GM12878 (cell line): ENCODE measurements around the gene TTLL10. TPM values are rescaled to one million over a fixed set of nuclear protein-coding genes. Genes with fewer than 3 reads are reported as not detected.

Experiments used
- ATAC-seq: fragments of 200-7000 bp; cut with Tn5 transposase; 3 replicates; pipeline ENCODE4 v1.9.1; 2020; ENCODE audit warnings: mild to moderate bottlenecking, moderate library complexity
- BruUV-seq: library from RNA; stranded (reverse); fragments of 400-500 nt; replicated peaks from 2 replicates; lab custom pipeline; 2021; lab: Mats Ljungman, UMichigan
- CTCF ChIA-PET: fragments of 300-600 bp; sonication (Branson Sonifier 250); formaldehyde crosslinking; extraction: SDS; loops from one replicate; lab custom pipeline; 2021; ENCODE audit warnings: inconsistent platforms; lab: Yijun Ruan, JAX
- POLR2A ChIA-PET: fragments of 350-600 bp; formaldehyde crosslinking; extraction: SDS; loops from one replicate; lab custom pipeline; 2021; ENCODE audit warnings: inconsistent platforms; lab: Charles Lee
- RAD21 ChIA-PET: fragments of 300-600 bp; sonication (Branson Sonifier 250); formaldehyde crosslinking; loops from one replicate; lab custom pipeline; 2023; ENCODE audit warnings: antibody characterized with exemption; ENCODE audit not compliant: unreplicated experiment; lab: Charles Lee
- SMC1A ChIA-PET: fragments of 300-600 bp; sonication (Branson Sonifier 250); formaldehyde crosslinking; loops from one replicate; lab custom pipeline; 2023; ENCODE audit not compliant: unreplicated experiment, uncharacterized antibody; lab: Charles Lee
- DNase-seq: peaks from one replicate; pipeline ENCODE4 v3.0.0-alpha.2; 2011; ENCODE audit warnings: low read depth, low spot score
- FAIRE-seq: peaks from 3 replicates; lab custom pipeline; 2011; peaks lifted over from hg19 to GRCh38; lab: Jason Lieb, UNC
- H2AFZ ChIP-seq: 2 replicates; pipeline ENCODE4 v1.6.0; 2011; ENCODE audit warnings: low read depth, low read length, control low read depth; ENCODE audit not compliant: control insufficient read depth
- H3K27ac ChIP-seq: 2 replicates; pipeline ENCODE4 v1.5.1; 2011; ENCODE audit warnings: control low read depth; ENCODE audit not compliant: control insufficient read depth, insufficient read depth
- H3K27me3 ChIP-seq, 2 experiments: replicated peaks in 1 of 2; 2 replicates each; pipeline versions ENCODE4 v1.6.0 to v1.6.1; 2011; ENCODE audit warnings: low read length in 1 of 2; ENCODE audit not compliant: control insufficient read depth in 2 of 2, insufficient read depth in 2 of 2
- H3K36me3 ChIP-seq, 2 experiments: 2 replicates each; pipeline ENCODE4 v1.5.1; 2011; ENCODE audit warnings: low read length in 1 of 2; ENCODE audit not compliant: control insufficient read depth in 2 of 2, insufficient read depth in 2 of 2
- H3K4me1 ChIP-seq: 2 replicates; pipeline ENCODE4 v1.6.1; 2011; ENCODE audit warnings: mild to moderate bottlenecking, low read length, moderate library complexity, mixed read lengths; ENCODE audit not compliant: control insufficient read depth, insufficient read depth
- H3K4me2 ChIP-seq: 2 replicates; pipeline ENCODE4 v1.6.0; 2011; ENCODE audit warnings: control low read depth; ENCODE audit not compliant: control insufficient read depth, insufficient read depth
- H3K4me3 ChIP-seq: fragments of 200-600 bp; sonication (generic); 2 replicates; pipeline ENCODE4 v1.5.1; 2016
- H3K79me2 ChIP-seq: 2 replicates; pipeline ENCODE4 v1.6.0; 2011; ENCODE audit warnings: low read length; ENCODE audit not compliant: control insufficient read depth, insufficient read depth
- H3K9ac ChIP-seq: 2 replicates; pipeline ENCODE4 v1.8.0; 2011; ENCODE audit warnings: low read length, control low read depth, mixed read lengths; ENCODE audit not compliant: control insufficient read depth, insufficient read depth
- H3K9me3 ChIP-seq: replicated peaks from 3 replicates; pipeline ENCODE4 v1.5.1; 2011; ENCODE audit warnings: mild to moderate bottlenecking, low read length; ENCODE audit not compliant: control insufficient read depth, insufficient read depth
- H4K20me1 ChIP-seq: 2 replicates; pipeline ENCODE4 v1.6.0; 2011; ENCODE audit not compliant: control insufficient read depth, insufficient read depth
- BACH1 ChIP-seq: fragments of 450-650 bp; IDR thresholded peaks from 2 replicates; pipeline ENCODE4 v1.6.1; 2017; ENCODE audit warnings: mild to moderate bottlenecking, borderline replicate concordance
- BCL11A ChIP-seq: IDR thresholded peaks from 2 replicates; pipeline ENCODE4 v1.6.1; 2011; ENCODE audit warnings: low read depth, low read length
- BHLHE40 ChIP-seq, 2 experiments: fragments of 450-650 bp in 1 of 2; IDR thresholded peaks; 2 replicates each; pipeline ENCODE4 v1.6.1; 2011 to 2017; ENCODE audit warnings: low read depth in 2 of 2, borderline replicate concordance in 1 of 2, improper control_type of control experiment in 1 of 2, low read length in 1 of 2, mild to moderate bottlenecking in 1 of 2
- HCFC1 ChIP-seq: fragments of 150-350 bp; IDR thresholded peaks from 2 replicates; pipeline ENCODE4 v1.6.1; 2014; ENCODE audit warnings: low read length
- MYC ChIP-seq: IDR thresholded peaks from 2 replicates; pipeline ENCODE4 v1.6.1; 2011; ENCODE audit warnings: mild to moderate bottlenecking, low read length, moderate library complexity, inconsistent platforms; ENCODE audit not compliant: insufficient read depth, insufficient replicate concordance, insufficient read length, severe bottlenecking
- NBN ChIP-seq: fragments of 450-650 bp; IDR thresholded peaks from 2 replicates; pipeline ENCODE4 v1.6.1; 2016
- NFYB ChIP-seq: IDR thresholded peaks from 2 replicates; pipeline ENCODE4 v1.6.1; 2011; ENCODE audit warnings: low read depth, mild to moderate bottlenecking, low read length, improper control_type of control experiment, moderate library complexity; ENCODE audit not compliant: insufficient read depth
- NR2F1 ChIP-seq: fragments of 450-650 bp; conservative IDR thresholded peaks from 2 replicates; pipeline ENCODE4 v1.6.1; 2017; ENCODE audit warnings: mild to moderate bottlenecking
- POLR2A ChIP-seq: IDR thresholded peaks from 2 replicates; pipeline ENCODE4 v1.6.1; 2011; ENCODE audit warnings: low read depth, mild to moderate bottlenecking, low read length
- POU2F2 ChIP-seq: IDR thresholded peaks from 3 replicates; pipeline ENCODE4 v1.6.1; 2011; ENCODE audit warnings: low read depth, mild to moderate bottlenecking, low read length, borderline replicate concordance
- RCOR1 ChIP-seq: conservative IDR thresholded peaks from 2 replicates; pipeline ENCODE4 v1.6.1; 2012; ENCODE audit warnings: low read depth, low read length, improper control_type of control experiment
- SIN3A ChIP-seq: IDR thresholded peaks from 2 replicates; pipeline ENCODE4 v1.6.1; 2012; ENCODE audit warnings: low read depth, low read length, improper control_type of control experiment
- SPI1 ChIP-seq: IDR thresholded peaks from 2 replicates; pipeline ENCODE4 v1.6.1; 2011; ENCODE audit warnings: low read depth, mild to moderate bottlenecking, low read length, moderate library complexity, borderline replicate concordance; ENCODE audit not compliant: insufficient read depth
- YBX1 ChIP-seq: fragments of 450-650 bp; IDR thresholded peaks from 2 replicates; pipeline ENCODE4 v1.6.1; 2016; ENCODE audit warnings: antibody characterized with exemption
- YY1 ChIP-seq: IDR thresholded peaks from 2 replicates; pipeline ENCODE4 v1.6.1; 2011; ENCODE audit warnings: low read depth, mild to moderate bottlenecking, low read length
- ZNF622 ChIP-seq: fragments of 450-650 bp; IDR thresholded peaks from 2 replicates; pipeline ENCODE4 v1.6.1; 2017; ENCODE audit warnings: mild to moderate bottlenecking, inconsistent platforms
- ZZZ3 ChIP-seq: IDR thresholded peaks from 2 replicates; pipeline ENCODE4 v1.6.1; 2011; ENCODE audit warnings: low read depth; ENCODE audit not compliant: control insufficient read depth, insufficient read length
- whole genome bisulfite sequencing: methylation state at CpG from one replicate; pipeline ENCODE4 v1.1.6; 2016; ENCODE audit warnings: low lambda C conversion rate; ENCODE audit not compliant: insufficient replicate concordance, insufficient coverage; ENCODE audit errors: missing lambda C conversion rate; 5-methylcytosine and 5-hydroxymethylcytosine counted together
- in situ Hi-C: fragments of 300-500 bp; cut with MboI; formaldehyde crosslinking; loops from 9 replicates; pipeline ENCODE4 v1.14.3; 2018; ENCODE audit warnings: mixed read lengths
- intact Hi-C: fragments of 100-400 bp; cut with micrococcal nuclease; formaldehyde crosslinking; loops from one replicate; pipeline ENCODE4 v1.14.2; 2022; ENCODE audit not compliant: unreplicated experiment
- polyA plus RNA-seq, 11 experiments: library from polyadenylated mRNA; depleted of rRNA in 4 of 11; unstranded in 6 of 11; stranded (reverse) in 5 of 11; fragments of >200 nt; fragmentation: Nextera tagmentation in 4 of 11; fragmentation: Illumina TruSeq in 1 of 11; extraction: Ambion mirVana in 4 of 11; extraction: Trizol in 1 of 11; gene quantifications; 1 replicate in 1 of 11; 2 replicates in 10 of 11; pipeline versions ENCODE4 v1.2.1 to v1.2.3, GENCODE V29; 2011 to 2016; ENCODE audit warnings: inconsistent platforms in 2 of 11, missing spikeins in 2 of 11, low read depth in 1 of 11
- total RNA-seq, 4 experiments: library from RNA; depleted of rRNA in 3 of 4; stranded (reverse); fragments of >200 nt in 3 of 4; fragmentation: Illumina TruSeq in 1 of 4; extraction: Trizol in 1 of 4; gene quantifications; 2 replicates each; pipeline versions ENCODE4 v1.2.1 to v1.2.3, GENCODE V29; 2013 to 2021
- TF ChIP-seq, protein P1 (sequence below): fragments of 450-650 bp; IDR thresholded peaks from 2 replicates; pipeline ENCODE4 v1.6.1; 2017; ENCODE audit warnings: antibody characterized with exemption, mild to moderate bottlenecking, moderate library complexity
- TF ChIP-seq, protein P2 (sequence below): IDR thresholded peaks from 2 replicates; pipeline ENCODE4 v1.6.1; 2011; ENCODE audit warnings: borderline replicate concordance, low read depth, mild to moderate bottlenecking, moderate library complexity, mixed read lengths, low read length; ENCODE audit not compliant: insufficient read depth; ENCODE audit errors: extremely low read length

The TTLL10 gene
- total and polyA plus RNA-seq, 10 of the 15 experiments (the other 5 are each of a cell fraction or from before 2014, with no cell fraction given), result not detected

DNA sequence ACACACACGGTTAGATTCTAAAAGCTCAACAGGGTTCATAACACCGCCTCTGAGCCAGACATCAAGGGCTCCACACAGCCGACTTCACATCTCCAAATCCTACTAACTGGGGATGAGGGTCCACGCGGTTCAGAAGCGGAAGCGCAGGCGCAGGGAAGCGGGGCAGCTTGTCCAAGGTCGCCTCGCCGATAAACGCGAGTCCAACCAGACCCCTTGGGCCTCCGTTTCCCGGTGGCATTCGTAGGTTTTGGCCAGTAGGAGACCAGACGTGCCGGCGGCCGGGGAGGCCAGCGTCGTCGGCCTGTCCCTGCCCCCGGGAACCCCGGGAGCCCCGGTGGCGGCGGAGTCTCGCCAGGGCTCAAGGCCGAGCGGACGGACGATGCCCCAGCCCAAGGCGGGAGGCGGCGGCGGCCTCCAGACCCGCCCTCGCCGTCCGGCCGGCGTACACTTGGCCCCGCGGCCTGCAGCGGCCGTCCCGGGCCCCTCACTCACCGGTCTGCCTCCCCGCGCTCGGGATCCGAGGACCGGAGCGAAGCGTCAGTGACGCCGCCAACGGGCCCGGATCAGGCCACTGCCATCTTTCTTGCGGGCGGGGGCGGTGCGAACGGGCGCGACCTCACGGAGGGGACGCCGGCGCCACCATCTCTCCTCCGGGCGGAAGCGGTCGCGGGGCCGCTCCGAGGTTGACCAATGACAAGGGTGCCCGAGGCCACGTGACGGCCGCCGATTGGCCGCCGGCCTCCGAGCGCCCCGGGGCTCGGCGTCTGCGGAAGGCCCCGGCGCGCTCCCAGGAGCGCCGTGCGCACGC is 57.9 kb downstream of the TTLL10 start, which contains the start of gene SDF4 (continued):
- no peak; the same call in 1 of the 2 replicates for TF ChIP-seq SIN3A
- peak; percentile 44; the same call in 1 of the 3 replicates for TF ChIP-seq POU2F2
- TF ChIP-seq RCOR1, result peak; percentile 92; the same call in 1 of the 2 replicates
- no peak for TF ChIP-seq MYC
- peak; percentile 91 for TF ChIP-seq NFYB
- TF ChIP-seq, all 136 proteins: peak for 51

DNA sequence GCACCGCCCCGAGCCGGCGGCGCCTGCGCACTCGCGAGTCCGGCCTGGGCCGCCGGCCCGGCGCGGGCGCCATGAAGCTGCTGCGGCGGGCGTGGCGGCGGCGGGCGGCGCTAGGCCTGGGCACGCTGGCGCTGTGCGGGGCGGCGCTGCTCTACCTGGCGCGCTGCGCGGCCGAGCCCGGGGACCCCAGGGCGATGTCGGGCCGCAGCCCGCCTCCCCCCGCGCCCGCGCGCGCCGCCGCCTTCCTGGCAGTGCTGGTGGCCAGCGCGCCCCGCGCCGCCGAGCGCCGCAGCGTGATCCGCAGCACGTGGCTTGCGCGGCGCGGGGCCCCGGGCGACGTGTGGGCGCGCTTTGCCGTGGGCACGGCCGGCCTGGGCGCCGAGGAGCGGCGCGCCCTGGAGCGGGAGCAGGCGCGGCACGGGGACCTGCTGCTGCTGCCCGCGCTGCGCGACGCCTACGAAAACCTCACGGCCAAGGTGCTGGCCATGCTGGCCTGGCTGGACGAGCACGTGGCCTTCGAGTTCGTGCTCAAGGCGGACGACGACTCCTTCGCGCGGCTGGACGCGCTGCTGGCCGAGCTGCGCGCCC is 58.6 kb downstream of the TTLL10 start, which contains the start of gene B3GALT6:
TSS of gene B3GALT6 (plus strand) at position 30 of the 588 bp plus-strand sequence. CDS start at position 72, 42 bp downstream.
- CTCF ChIA-PET, result interaction anchor here (1.8 kb wide), 1 partner anchor 18 kb away, joined by 10 read pairs; no protein-coding TSS in a partner anchor
- peak within 1 kb of the TSS; percentile 75 for H2AFZ ChIP-seq
- TF ChIP-seq BACH1, result no peak
- no peak for TF ChIP-seq BCL11A
- 0 out of 2 replicates have a peak, but pooled peaks have one; percentile 36 for TF ChIP-seq POLR2A
- no peak for TF ChIP-seq SPI1
- no peak for TF ChIP-seq ZNF622
- peak in 1 of 2 experiments; percentile 64; a peak in 2 of 4 replicates for TF ChIP-seq BHLHE40 (IDR thresholded peaks at IDR 0.05; ENCODE audit: borderline replicate concordance in 1 of 2, low read depth in 2 of 2, low read length in 1 of 2)
- no peak for TF ChIP-seq HCFC1
- no peak for TF ChIP-seq ZZZ3
- TF ChIP-seq YBX1, result no peak
- TF ChIP-seq, protein P1, sequence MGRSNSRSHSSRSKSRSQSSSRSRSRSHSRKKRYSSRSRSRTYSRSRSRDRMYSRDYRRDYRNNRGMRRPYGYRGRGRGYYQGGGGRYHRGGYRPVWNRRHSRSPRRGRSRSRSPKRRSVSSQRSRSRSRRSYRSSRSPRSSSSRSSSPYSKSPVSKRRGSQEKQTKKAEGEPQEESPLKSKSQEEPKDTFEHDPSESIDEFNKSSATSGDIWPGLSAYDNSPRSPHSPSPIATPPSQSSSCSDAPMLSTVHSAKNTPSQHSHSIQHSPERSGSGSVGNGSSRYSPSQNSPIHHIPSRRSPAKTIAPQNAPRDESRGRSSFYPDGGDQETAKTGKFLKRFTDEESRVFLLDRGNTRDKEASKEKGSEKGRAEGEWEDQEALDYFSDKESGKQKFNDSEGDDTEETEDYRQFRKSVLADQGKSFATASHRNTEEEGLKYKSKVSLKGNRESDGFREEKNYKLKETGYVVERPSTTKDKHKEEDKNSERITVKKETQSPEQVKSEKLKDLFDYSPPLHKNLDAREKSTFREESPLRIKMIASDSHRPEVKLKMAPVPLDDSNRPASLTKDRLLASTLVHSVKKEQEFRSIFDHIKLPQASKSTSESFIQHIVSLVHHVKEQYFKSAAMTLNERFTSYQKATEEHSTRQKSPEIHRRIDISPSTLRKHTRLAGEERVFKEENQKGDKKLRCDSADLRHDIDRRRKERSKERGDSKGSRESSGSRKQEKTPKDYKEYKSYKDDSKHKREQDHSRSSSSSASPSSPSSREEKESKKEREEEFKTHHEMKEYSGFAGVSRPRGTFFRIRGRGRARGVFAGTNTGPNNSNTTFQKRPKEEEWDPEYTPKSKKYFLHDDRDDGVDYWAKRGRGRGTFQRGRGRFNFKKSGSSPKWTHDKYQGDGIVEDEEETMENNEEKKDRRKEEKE, result no peak
- TF ChIP-seq YY1, result no peak
- TF ChIP-seq, protein P2, sequence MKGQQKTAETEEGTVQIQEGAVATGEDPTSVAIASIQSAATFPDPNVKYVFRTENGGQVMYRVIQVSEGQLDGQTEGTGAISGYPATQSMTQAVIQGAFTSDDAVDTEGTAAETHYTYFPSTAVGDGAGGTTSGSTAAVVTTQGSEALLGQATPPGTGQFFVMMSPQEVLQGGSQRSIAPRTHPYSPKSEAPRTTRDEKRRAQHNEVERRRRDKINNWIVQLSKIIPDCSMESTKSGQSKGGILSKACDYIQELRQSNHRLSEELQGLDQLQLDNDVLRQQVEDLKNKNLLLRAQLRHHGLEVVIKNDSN, result peak; percentile 48
- TF ChIP-seq MYC, result peak; percentile 64
- TF ChIP-seq NBN, result no peak
- no peak for TF ChIP-seq NR2F1

More for the DNA sequence above, 58.6 kb downstream of the TTLL10 start, which contains the start of gene B3GALT6:
- Histone ChIP-seq H3K9me3 (no peaks in the 10 kb centered on the region; the same call in 2 of the 3 replicates), H3K4me1 (peaks cover 4% of the 10 kb centered on the region), H3K36me3 (peaks cover 4 to 13% of the 10 kb centered on the region in 2 experiments; a peak in 3 of 4 replicates), H3K27ac (peak within 1 kb of the TSS; percentile 93), H4K20me1 (no peaks in the 10 kb centered on the region), H3K27me3 (no peaks in the 10 kb centered on the region), H3K4me3 (peak within 1 kb of the TSS; percentile 91), H3K79me2 (peaks cover 50% of the 10 kb centered on the region), H3K4me2 (peak within 1 kb of the TSS; percentile 81), H3K9ac (peak within 1 kb of the TSS; percentile 97)
- ChIA-PET SMC1A (no interaction called here), POLR2A (interaction anchor here (1.3 to 1.9 kb wide), 2 partner anchors 23 to 61 kb away, joined by 3 to 8 read pairs; no protein-coding TSS in a partner anchor), RAD21 (no interaction called here)
- ATAC-seq (no peak), DNase-seq (no peak), FAIRE-seq (no peak)
- intact Hi-C loops (loop anchor here (5.0 kb wide), 1 partner anchor 110 kb away; no protein-coding TSS in a partner anchor), in situ Hi-C loops (no loop called here)
- WGBS, result 23% methylated on average over 74 of the region's 100 CpGs
- no TSS peak for BruUV-seq
